ENCODE data around the gene TMEM200C.

TMEM200C gene

GRCh38 chr18:5840025-5840424 is 55.3 kb downstream of the TMEM200C start:
- Histone ChIP-seq H3K36me3 (ENCODE audit: control insufficient read depth in 4 of 4, insufficient read depth in 4 of 4, low read length in 3 of 4) (no peaks in the 10 kb centered on the region), H3K27ac (ENCODE audit: insufficient read depth in 1 of 2, low read depth in 1 of 2, low read length in 2 of 2, poor library complexity in 1 of 2, severe bottlenecking in 2 of 2) (no peak overlapping the region), H3K4me3 (ENCODE audit: control insufficient read depth in 1 of 7, extremely low read depth in 1 of 7, insufficient read depth in 4 of 7, low read depth in 2 of 7, low read length in 6 of 7) (no peak overlapping the region), H3K27me3 (replicated peaks in 2 of 5; ENCODE audit: control insufficient read depth in 4 of 5, insufficient read depth in 5 of 5, low read length in 4 of 5) (peaks cover 0 to 7% (median 3%) of the 10 kb centered on the region in 5 experiments), H3K9me3 (ENCODE audit: control extremely low read depth in 1 of 5, control insufficient read depth in 4 of 5, insufficient read depth in 2 of 5, low read depth in 1 of 5, low read length in 4 of 5) (no peaks in the 10 kb centered on the region), H3K4me1 (ENCODE audit: control extremely low read depth in 1 of 4, control insufficient read depth in 4 of 4, insufficient read depth in 4 of 4, low read length in 3 of 4) (no peaks in the 10 kb centered on the region)
- 70% methylated on average over 2 of the region's 2 CpGs for WGBS (ENCODE audit: insufficient coverage)
- POLR2A ChIA-PET = no interaction called here
- no peak for DNase-seq
- CTCF ChIA-PET = interaction anchor here (1.2 kb wide), 2 partner anchors 237 to 238 kb away, joined by 3 read pairs; no protein-coding TSS in a partner anchor

DNA sequence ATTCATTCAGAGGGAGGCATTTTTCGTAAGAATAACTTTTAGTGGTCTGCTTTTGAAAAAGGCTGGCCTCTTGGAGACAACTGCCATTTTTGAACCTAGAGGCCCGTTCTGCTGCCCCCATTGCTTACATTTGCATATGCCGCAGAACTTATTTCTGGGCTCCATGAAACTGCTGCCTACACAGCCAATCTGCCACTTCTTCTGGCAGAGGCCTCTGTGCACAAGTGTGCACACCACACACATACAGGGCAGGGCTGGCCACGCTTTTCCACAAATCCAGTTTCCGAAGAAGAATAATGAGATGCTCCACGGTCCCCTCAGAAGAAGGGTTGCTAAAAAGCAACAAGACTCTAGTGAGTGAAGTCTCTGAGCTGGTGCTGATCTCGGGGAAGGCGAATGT is 56.2 kb downstream of the TMEM200C start:
- POLR2A ChIA-PET = no interaction called here
- H3K36me3 ChIP-seq (ENCODE audit: control insufficient read depth in 4 of 4, insufficient read depth in 4 of 4, low read length in 3 of 4) = no peaks in the 10 kb centered on the region
- no peak overlapping the region for H3K27ac ChIP-seq (ENCODE audit: insufficient read depth in 1 of 2, low read depth in 1 of 2, low read length in 2 of 2, poor library complexity in 1 of 2, severe bottlenecking in 2 of 2)
- no peaks in the 10 kb centered on the region for H3K4me1 ChIP-seq (ENCODE audit: control extremely low read depth in 1 of 4, control insufficient read depth in 4 of 4, insufficient read depth in 4 of 4, low read length in 3 of 4)
- CTCF ChIA-PET = no interaction called here
- H3K9me3 ChIP-seq (ENCODE audit: control extremely low read depth in 1 of 5, control insufficient read depth in 4 of 5, insufficient read depth in 2 of 5, low read depth in 1 of 5, low read length in 4 of 5) = no peaks in the 10 kb centered on the region
- H3K27me3 ChIP-seq (replicated peaks in 2 of 5; ENCODE audit: control insufficient read depth in 4 of 5, insufficient read depth in 5 of 5, low read length in 4 of 5) = peaks cover 0 to 7% (median 3%) of the 10 kb centered on the region in 5 experiments
- DNase-seq = no peak
- H3K4me3 ChIP-seq (ENCODE audit: control insufficient read depth in 1 of 7, extremely low read depth in 1 of 7, insufficient read depth in 4 of 7, low read depth in 2 of 7, low read length in 6 of 7) = no peak overlapping the region
- WGBS (ENCODE audit: insufficient coverage) = 86% methylated on average over 4 of the region's 8 CpGs

Measured in common myeloid progenitor, CD34-positive (primary cell).